Mucosa of rectum (tissue), 2 donors: ENCODE measurements around the gene CAPN3.

Experiments used
- H3K27ac ChIP-seq, 2 donors: one replicate each; pipeline ENCODE4 v1.7.0; 2013; ENCODE audit warnings: inconsistent platforms in 2 of 2, low read depth in 2 of 2, low read length in 2 of 2
- H3K27me3 ChIP-seq, 2 donors: one replicate each; pipeline ENCODE4 v1.7.0; 2013; ENCODE audit warnings: low read length in 2 of 2; ENCODE audit not compliant: control insufficient read depth in 2 of 2, insufficient read depth in 2 of 2
- H3K36me3 ChIP-seq, 2 donors: one replicate each; pipeline ENCODE4 v1.7.0; 2013; ENCODE audit warnings: low read length in 2 of 2; ENCODE audit not compliant: control insufficient read depth in 2 of 2, insufficient read depth in 2 of 2
- H3K4me1 ChIP-seq, 2 donors: one replicate each; pipeline ENCODE4 v1.7.0; 2013; ENCODE audit warnings: low read length in 2 of 2, mild to moderate bottlenecking in 1 of 2; ENCODE audit not compliant: control insufficient read depth in 2 of 2, insufficient read depth in 2 of 2
- H3K4me3 ChIP-seq, 2 donors: one replicate each; pipeline ENCODE4 v1.7.0; 2013; ENCODE audit warnings: low read length in 2 of 2
- H3K9ac ChIP-seq, 2 donors: one replicate each; pipeline ENCODE4 v1.7.0; 2013; ENCODE audit warnings: low read length in 2 of 2, low read depth in 1 of 2, mild to moderate bottlenecking in 1 of 2
- H3K9me3 ChIP-seq, 2 donors: one replicate each; pipeline ENCODE4 v1.7.0; 2013; ENCODE audit warnings: low read length in 2 of 2; ENCODE audit not compliant: control insufficient read depth in 2 of 2
- donor health status: healthy.
- donor health status: Normal muscosa, but diverticular disease.

CAPN3 gene

DNA sequence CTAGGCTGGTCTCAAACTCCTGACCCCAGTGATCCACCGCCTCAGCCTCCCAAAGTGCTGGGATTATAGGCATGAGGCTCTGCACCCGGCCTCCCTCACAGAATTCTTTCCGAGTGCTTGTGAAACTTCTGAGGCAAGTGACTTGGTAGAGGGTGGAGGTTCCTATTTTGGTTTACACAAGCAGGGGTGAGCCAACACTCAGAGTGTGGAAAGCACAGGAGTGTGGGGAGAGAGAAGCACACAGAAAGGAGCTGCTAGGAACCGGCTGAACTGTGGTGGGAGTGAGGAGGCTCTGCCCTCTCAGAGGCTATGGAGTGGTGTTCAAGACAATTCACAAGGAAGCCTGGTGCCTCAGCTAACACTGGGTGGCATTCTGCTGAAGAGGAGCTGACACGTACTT, 7.7 kb downstream of the CAPN3 start:
- H3K27ac ChIP-seq: no peak overlapping the region

DNA sequence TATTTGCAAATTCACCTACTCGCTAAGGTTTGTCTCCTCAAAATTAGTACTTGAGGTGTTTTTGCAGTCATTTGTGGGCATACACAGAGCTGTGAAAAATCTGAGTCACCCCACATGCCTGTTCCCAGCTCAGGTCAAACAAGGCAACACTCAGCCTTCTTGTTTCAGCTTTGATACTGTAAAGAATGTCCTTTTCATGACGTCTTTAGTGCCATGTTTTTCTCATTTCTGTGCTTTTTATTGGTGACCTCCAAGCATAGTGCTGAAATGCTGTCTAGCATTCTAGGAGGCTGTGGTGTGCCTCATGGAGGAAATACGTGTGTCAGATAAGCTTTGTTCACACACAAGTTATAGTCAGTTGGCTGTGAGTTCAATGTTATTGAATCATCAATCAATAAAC, 8.8 kb downstream of the CAPN3 start:
- no peak overlapping the region for H3K27ac ChIP-seq
- no peaks in the 10 kb centered on the region for H3K4me1 ChIP-seq
- no peak overlapping the region for H3K9ac ChIP-seq

More for the DNA sequence above, 7.7 kb downstream of the CAPN3 start:
- Histone ChIP-seq H3K36me3 (no peaks in the 10 kb centered on the region), H3K4me3 (no peak overlapping the region), H3K4me1 (no peaks in the 10 kb centered on the region), H3K9me3 (no peaks in the 10 kb centered on the region), H3K9ac (no peak overlapping the region), H3K27me3 (no peaks in the 10 kb centered on the region)

DNA sequence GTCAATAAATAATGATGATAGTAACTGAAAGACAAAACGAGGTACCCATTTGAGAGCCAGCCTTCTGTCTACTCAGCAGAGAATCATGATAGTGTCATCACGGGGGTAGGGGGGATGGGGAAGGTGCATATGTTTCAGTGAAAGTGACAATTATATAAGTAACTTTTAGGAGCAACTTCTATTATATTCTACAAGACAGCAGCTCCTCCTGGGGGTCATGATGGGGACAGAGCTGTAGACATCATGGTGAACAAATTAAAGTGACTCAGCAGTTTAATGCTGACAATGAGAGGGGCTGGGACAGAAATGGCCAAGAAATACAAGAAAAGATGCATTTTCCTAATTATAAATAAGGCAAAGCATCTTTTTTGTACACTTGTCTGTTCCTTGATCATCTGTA, 11.8 kb downstream of the CAPN3 start:
- no peak overlapping the region for H3K27ac ChIP-seq
- H3K9me3 ChIP-seq: no peaks in the 10 kb centered on the region
- H3K9ac ChIP-seq: no peak overlapping the region
- H3K4me3 ChIP-seq: no peak overlapping the region
- no peaks in the 10 kb centered on the region for H3K4me1 ChIP-seq
- H3K27me3 ChIP-seq: no peaks in the 10 kb centered on the region
- H3K36me3 ChIP-seq: no peaks in the 10 kb centered on the region

More for the DNA sequence above, 8.8 kb downstream of the CAPN3 start:
- H3K36me3 ChIP-seq: no peaks in the 10 kb centered on the region
- no peaks in the 10 kb centered on the region for H3K9me3 ChIP-seq
- no peaks in the 10 kb centered on the region for H3K27me3 ChIP-seq
- no peak overlapping the region for H3K4me3 ChIP-seq

DNA sequence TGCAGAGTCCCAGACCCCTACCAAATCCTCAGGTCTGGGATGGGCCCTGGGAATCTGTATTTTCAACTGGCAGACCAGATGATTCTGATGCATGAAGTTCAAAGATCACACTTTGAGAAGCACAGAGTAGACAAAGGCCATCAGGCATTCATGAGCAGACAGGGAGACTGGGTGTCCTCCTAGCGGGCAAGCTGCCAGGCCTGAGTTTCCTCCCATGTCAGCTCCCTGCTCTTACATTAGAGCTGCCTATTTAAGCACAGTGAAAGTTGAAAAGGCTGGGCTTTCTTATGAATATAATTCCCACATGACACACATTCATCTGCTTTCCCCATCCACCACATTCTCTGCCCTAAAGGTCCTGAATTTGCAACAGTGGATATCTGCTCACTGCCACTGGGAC, 14.0 kb downstream of the CAPN3 start:
- Histone ChIP-seq H3K4me1 (no peaks in the 10 kb centered on the region), H3K9ac (no peak overlapping the region), H3K4me3 (no peak overlapping the region), H3K9me3 (peaks cover 0 to 3% of the 10 kb centered on the region in 2 donors), H3K27ac (no peak overlapping the region), H3K36me3 (no peaks in the 10 kb centered on the region), H3K27me3 (no peaks in the 10 kb centered on the region)

DNA sequence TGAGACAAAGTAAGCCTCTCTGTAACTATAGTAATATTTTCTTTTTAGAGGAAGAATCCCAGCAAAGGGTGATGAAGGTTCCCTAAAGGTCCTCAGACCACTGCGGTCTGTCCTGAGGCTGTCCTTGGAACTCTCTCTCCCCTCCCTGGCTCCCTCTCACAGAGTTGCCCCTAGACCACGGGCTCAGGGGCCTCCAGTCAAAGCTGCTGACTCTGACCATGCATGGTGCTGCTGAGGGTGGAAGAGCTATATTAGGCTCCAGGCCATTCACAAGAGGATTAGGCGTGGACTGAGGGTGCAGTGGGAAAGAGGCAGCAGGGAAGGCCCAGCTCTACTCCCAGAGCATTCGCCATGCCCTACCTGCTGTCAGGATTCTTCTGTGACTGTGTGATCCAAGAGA, 14.6 kb downstream of the CAPN3 start:
- Histone ChIP-seq H3K27ac (no peak overlapping the region), H3K4me1 (no peaks in the 10 kb centered on the region), H3K9me3 (peaks cover 0 to 3% of the 10 kb centered on the region in 2 donors), H3K9ac (no peak overlapping the region), H3K36me3 (no peaks in the 10 kb centered on the region), H3K27me3 (no peaks in the 10 kb centered on the region), H3K4me3 (no peak overlapping the region)

DNA sequence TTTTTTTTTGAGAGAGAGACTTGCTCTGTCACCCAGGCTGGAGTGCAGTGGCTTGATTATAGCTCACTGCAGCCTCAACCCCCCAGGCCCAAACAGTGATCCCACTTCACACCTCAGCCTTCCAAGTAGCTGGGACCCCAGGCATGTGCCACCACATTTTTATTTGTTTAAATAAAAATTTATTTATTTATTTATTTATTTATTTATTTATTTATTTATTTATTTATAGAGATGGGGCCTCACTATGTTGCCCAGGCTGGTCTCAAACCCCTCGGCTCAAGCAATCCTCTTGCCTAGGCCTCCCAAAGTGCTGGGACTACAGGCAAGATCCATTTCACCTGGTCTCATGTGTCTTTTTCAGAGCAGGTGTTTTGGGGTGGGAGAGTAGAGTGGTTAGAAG, 15.5 kb downstream of the CAPN3 start:
- Histone ChIP-seq H3K4me3 (no peak overlapping the region), H3K27me3 (no peaks in the 10 kb centered on the region), H3K27ac (no peak overlapping the region), H3K9me3 (peaks cover 0 to 3% of the 10 kb centered on the region in 2 donors), H3K9ac (no peak overlapping the region), H3K4me1 (no peaks in the 10 kb centered on the region), H3K36me3 (no peaks in the 10 kb centered on the region)

DNA sequence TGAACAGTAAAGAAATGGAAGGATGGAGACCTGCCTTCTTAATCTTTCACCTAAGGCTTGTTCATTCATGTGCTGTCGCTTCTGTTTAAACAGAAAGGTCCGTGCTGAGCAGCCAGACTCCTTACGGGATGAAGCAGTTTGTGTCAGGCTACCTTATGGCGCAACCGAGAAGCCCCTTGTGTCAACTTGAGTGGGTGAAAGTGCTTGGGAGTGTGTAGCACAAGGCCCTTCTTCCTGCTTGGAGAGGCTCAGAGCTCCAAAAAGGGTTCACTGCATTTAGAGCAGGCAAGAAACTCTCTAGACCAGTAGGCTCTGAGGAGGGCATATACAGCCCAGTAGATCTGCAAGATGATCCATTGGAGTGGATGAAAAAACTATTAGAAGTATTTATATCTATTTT, 16.0 kb downstream of the CAPN3 start:
- peaks cover 0 to 3% of the 10 kb centered on the region in 2 donors for H3K9me3 ChIP-seq
- no peaks in the 10 kb centered on the region for H3K27me3 ChIP-seq
- H3K9ac ChIP-seq: no peak overlapping the region
- no peak overlapping the region for H3K27ac ChIP-seq
- no peak overlapping the region for H3K4me3 ChIP-seq
- H3K36me3 ChIP-seq: no peaks in the 10 kb centered on the region
- no peaks in the 10 kb centered on the region for H3K4me1 ChIP-seq

DNA sequence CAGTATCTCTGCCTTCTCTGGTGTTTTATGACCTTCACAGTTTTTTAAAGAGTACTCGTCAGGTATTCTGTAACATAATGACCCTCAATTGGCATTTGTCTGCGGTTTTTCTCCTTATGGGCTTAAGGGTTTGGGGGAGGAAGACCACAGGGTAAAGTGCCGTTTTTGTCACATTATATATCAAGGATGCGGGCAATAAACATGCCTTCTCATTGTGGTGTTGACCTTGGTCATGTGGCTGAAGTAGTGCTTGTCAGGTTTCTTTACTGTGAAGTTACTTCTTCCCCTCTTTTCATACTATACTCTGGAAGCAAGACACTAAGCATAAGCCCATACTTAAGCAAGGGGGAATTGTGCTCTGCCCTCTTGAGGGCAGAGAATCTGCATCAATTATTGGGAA, 16.6 kb downstream of the CAPN3 start:
- H3K27me3 ChIP-seq: no peaks in the 10 kb centered on the region
- no peak overlapping the region for H3K9ac ChIP-seq
- H3K9me3 ChIP-seq: peaks cover 0 to 3% of the 10 kb centered on the region in 2 donors
- no peak overlapping the region for H3K27ac ChIP-seq
- no peaks in the 10 kb centered on the region for H3K36me3 ChIP-seq
- no peak overlapping the region for H3K4me3 ChIP-seq
- no peaks in the 10 kb centered on the region for H3K4me1 ChIP-seq

DNA sequence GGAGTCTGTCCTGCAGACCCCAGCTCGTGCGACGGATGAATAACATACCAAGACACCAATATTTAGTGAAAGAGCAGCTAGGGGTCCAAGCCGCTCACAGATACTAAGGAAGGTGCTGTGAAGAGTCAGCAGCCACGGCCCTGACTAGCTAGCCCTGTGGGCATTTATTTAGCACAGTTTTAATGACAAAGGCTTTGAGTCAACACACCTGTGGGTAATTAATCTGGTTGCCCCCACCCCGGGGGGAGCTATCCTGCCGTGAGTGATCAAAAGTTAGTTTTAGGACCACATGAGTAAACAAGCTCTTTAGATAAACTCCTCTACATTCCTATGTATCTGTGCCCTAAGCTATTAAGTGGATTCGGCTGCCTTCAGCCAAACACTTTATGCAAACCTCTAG, 18.7 kb downstream of the CAPN3 start:
- H3K27me3 ChIP-seq: no peaks in the 10 kb centered on the region
- H3K36me3 ChIP-seq: no peaks in the 10 kb centered on the region
- H3K9me3 ChIP-seq: peaks cover 0 to 3% of the 10 kb centered on the region in 2 donors
- no peak overlapping the region for H3K27ac ChIP-seq
- H3K4me3 ChIP-seq: no peak overlapping the region
- no peak overlapping the region for H3K9ac ChIP-seq
- H3K4me1 ChIP-seq: no peaks in the 10 kb centered on the region

DNA sequence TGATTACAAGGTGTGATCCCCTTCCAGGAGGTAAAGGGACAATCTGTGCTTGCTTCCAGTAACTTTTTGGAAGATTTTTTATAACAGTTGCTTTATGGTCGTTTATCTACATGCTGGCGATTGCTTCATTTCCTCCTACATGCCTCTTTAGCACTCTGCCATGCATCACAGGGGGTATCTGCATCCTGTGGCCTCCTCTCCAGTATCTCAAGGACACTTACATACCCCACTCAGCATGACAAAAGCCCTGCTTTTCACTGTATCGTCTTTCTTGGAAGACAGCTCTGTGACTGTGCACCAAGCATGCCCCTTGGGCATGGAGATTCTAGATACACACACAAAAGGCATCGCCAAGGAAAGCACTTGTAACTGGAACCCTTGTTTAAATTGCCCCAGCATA, 25.3 kb downstream of the CAPN3 start:
- no peaks in the 10 kb centered on the region for H3K9me3 ChIP-seq
- H3K27ac ChIP-seq: no peak overlapping the region
- no peak overlapping the region for H3K9ac ChIP-seq
- peaks cover 0 to 2% of the 10 kb centered on the region in 2 donors for H3K36me3 ChIP-seq
- H3K4me1 ChIP-seq: no peaks in the 10 kb centered on the region
- H3K27me3 ChIP-seq: no peaks in the 10 kb centered on the region
- H3K4me3 ChIP-seq: no peak overlapping the region
